ENCODE data around the gene DACH1. TPM values are rescaled to one million over a fixed set of nuclear protein-coding genes. Genes with fewer than 3 reads are reported as not detected.
"Not testable (repeated sequence)": the region's sequence is repeated elsewhere in the genome, so short reads cannot be mapped to it uniquely, and the experiment has no call there.

DACH1 gene
- 11.0 TPM for total RNA-seq

DNA sequence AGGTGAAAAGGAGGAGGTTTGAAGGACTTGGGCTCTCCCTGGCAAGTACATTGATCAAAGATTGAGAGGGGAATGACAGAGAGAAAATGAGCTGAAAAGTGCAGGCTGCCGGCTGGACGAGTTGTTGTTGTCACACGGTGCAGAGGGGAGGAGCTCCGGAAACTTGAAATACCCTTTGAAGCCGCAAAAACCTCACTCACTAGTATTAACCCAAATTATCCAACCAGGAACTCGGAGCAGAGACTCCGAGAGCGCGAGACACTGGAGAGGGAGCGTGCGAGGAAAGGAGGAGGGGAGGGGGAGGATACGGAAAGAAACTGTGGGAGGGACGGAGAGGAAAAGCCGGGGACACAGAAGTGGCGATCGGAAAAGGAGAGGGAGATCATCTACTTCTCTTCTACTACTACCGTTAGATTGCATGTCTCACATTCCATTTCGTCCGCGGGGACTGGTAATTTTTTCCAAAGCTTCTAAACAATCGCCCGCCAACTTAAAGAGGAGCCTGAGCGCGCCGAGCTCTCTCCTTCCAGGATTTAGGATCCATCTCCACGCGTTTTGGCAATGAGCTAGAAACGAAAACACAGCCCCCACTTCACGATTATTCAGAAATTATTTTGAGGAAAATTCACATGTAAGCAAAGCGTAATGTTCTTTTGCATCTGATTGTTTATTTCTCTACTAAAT, at the start of gene DACH1:
Gene DACH1 (minus strand): TSS at position 74 of the 684 bp plus-strand sequence.
- DNase-seq, result peak; percentile 86

DNA sequence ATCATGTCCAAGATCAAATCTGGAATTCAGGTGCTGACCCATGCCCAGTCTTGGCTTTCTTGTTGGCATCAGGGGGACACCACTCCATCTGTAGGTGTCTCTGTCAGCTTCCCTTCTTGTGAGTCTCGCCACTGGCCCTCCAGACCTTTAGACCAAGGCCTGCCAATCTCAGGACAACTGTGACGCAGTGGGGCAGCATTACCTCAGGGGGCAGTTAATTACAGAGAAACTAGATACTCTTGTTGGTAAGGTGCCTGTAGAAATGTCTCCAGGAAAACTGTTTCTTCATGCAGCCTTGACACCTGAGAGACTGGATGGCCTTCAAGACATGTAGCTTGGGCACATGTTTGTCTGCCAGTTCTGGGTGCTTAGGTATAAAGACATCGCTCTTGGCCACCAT, 46.7 kb upstream of the DACH1 start:
- no peak for DNase-seq

DNA sequence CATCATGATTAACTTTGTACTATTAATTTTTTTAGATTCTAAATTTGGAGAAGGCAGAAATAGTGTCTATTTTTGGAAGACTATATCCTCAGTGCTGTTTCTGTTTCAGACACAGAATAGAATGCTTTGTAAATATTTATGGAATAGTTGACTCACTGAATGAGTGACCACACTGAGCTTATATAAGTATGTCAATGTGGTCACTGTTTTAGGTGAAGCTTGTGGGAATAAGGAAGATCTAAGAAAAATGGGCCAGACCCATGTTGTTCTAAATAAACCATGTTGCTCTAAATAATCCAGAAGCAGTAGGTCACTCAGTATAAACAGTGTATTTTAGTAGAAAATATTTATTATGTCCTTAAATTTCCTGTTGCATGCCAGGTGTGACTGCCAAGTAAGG, 45.5 kb upstream of the DACH1 start:
- no peak for DNase-seq

DNA sequence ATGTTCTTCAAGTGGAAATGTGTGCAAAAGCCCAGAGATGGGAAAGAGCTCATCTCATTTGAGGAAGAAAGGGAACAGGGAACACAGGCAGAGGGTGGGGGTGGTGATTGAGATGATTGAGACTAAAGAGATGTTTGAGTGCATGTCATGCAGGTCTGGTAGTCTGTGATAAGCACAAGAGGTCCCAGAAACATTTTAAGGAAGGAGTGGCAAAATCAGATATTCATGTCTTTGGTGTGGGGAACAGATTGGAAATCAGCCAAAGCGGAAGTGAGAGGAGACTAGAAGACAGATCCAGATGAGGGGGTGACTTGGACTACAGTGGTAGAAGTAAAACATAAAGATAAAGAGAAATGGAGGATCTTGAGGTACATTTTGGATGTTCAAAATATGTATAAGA, 39.4 kb upstream of the DACH1 start:
- DNase-seq, result no peak

DNA sequence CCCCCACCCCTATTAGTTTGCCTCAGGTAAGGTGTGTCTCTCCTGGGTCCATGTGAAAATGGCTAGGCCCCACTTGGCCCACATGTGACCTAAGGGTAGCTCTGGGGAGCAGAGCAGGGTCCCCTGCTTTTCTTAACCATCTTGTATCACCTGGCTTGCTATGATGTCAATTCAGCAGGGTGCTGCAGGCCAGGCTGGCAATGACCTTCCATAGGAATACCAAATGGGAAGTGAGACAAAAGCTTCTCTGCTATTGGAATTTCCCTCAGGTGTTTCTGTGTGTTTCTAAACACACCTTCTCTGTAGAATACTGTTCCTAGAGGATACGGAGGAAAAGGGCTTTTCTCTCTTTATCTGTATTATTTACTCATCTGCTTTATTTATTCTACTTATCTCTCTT, 35.7 kb upstream of the DACH1 start:
- DNase-seq, result no peak

DNA sequence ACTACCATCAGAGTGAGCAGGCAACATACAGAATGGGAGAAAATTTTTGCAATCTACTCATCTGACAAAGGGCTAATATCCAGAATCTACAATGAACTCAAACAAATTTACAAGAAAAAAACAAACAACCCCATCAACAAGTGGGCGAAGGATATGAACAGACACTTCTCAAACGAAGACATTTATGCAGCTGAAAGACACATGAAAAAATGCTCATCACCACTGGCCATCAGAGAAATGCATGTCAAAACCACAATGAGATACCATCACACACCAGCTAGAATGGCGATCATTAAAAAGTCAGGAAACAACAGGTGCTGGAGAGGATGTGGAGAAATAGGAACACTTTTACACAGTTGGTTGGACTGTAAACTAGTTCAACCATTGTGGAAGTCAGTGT, 26.5 kb upstream of the DACH1 start:
- DNase-seq, result not testable (repeated sequence)

DNA sequence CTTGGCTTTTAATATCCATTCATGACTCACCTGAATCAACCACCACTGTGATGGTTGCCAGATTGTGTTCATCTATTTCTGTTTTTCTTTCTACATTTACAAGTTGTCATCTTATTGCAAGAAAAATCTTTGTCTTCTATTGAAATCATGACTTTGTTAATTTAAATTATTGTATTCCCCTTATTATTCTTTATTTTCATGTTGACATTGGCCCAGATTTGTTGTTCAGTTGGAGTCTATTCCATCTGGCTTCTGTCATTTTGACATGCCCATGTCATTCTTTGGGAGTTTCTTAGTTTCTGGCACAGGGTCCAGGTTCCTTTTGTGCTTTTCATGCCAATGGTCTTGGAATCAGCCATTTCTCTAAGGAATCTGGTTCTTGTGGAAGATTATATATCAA, 19.9 kb upstream of the DACH1 start:
- DNase-seq, result no peak

DNA sequence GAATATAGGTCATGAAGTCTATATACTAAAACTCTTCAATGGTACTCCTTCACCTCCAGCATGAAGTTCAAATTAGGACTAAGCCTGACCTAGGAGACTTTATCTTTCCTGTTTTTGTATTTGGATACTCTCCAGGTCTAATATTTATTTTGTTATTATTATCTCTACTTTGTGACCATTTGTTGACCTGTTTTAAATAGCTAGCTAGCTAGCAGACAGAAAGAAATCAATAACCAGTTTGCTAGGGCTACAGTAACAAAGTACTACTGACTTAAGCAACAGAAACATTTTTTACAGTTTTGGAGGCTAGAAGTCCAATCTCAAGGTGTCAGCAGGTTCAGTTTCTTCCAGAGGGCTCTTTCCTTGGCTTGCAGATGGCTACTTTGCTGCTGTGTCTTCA, 15.1 kb upstream of the DACH1 start:
- no peak for DNase-seq

DNA sequence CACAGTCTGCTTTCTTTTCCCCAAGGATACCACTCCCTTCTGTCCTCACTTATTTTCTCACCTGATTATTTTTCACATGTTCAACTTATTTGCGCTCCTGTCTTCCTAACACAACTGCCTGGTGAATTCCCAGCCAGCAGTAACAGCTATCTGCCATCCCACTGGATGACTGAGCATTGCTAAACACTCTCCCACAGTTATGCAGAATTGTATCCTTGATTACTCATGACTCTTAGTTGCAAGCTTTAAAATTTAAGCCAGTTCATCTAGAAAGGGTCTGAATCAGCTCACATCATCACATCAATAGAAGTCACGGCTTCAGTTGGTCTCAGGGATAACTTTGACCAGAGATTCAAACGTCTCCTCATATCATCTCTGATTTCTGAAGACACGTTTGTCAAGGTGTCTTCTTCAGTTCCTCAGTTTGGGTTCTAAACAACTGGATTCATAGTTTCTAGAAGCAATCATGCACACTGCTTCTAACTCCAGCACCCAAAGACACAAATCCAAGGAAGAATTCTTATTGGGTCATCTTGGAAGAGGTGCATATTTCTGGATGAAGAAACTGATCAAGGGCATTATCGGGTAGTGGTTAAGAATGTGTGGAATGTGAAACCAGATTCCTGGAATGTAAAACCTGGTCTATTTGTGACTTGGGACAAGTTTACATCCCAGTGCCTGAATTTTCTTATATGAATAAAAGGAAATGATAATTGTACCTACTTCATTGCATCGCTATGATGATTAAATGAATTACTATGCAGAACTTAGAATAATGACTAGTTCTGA, 13.9 kb upstream of the DACH1 start:
- no peak for DNase-seq

DNA sequence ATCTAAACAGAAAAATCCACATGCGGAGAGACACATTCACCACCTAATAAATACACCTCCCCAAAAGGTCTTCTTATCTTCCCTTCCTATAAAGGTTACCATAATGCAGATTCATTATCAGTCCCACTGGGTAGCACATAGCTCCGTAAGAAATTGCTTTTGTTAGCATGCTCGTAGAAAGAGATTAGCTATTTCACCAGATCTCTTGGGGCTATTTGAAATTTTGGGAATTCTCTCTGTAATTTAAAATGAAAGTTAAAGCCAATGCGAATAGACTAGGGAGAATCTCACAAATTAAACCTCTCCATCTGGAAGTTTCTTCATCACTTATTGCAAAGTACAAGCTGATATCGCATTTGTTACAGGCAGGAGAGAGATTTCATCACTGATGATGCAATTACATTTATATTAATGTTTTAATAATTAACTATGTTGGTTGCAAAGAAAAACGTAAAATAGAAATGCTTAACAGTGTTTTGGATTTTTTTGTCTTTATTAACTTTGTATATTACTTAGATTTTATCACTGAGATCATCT, 12.9 kb upstream of the DACH1 start:
- DNase-seq, result no peak

DNA sequence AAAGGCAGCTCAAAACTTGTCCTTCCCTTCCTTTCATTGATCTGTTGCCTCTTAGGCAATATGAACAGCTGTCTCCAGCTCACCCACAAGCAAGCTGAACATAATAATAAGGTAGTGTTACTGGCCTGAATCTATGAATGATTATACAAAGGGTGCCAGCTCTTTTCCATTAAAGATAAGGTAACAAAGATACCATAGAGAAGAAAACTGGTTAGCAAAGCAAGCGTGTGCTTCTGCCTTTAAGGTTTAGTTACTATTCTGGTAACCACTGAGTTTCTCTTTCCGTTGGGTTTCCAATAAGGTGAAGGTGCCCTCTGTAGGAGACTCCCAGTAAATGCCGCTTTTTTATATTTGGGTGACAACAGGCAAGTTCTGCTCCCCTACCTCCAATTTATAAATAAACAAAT, 12.1 kb upstream of the DACH1 start:
- peak; percentile 64 for DNase-seq

DNA sequence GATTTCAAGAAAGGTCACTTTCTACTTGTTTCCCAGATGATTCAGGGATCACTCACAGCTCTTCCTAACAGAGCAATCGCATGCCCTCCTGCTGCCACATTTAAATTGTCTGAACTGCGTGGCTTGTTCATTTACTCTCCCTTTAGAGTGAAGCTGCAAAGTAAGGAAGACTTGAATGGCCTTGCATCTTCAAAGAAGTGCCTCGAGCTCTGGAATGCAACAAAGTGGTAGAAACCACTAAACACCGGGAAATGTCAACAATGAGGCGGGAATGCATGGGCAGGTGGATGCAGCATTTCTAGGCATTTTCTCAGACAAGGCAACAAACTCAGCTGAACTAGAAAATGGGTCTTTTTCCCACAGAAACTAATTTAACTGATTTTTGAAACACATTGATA, 10.3 kb upstream of the DACH1 start:
- no peak for DNase-seq

DNA sequence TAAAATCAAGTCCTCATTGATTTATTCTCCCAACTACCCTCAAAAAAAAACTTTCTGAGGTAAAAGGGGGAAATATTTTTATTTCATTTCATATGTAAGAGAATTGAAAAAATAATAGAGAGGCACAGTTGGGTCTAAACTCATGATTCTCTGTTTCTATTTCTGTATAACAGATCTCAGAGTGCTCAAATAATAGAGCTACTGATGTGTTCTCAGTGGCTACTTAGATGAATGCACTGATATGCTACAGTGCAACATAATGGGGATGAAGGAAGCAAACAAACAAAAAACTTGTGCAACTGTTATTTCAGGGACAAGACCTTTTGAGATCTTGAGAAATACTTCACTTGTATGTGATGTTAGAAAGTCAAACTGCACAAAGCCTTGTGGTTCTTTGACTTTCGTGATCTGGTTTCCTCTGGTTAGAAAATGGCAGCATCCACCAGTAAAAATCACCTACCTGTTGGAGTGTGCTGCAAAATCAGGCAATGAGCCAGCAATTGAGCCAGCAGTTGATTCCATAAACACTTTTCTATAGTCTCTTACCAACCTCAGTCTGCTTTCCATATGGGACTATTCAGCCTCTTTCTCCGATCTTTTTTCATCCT, 9.7 kb upstream of the DACH1 start:
- no peak for DNase-seq

DNA sequence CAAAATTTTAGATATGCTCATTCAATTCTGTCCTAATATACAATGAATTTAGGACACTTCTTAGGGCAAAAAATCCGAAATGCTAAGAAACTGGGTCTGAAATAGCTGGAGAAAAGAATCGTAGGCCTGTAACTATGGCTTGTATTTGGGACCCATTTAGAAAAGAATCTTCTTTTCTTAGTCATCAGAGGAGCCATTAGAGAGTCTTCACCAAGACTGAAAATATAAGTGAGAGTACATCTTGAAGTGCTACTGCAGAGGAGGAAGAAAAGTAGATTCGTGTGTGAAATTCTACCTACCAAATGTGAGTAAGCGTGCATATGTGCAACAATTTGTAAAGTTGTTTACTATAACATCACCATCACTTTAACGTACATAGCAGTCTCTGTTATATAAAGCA, 8.8 kb upstream of the DACH1 start:
- DNase-seq, result no peak

DNA sequence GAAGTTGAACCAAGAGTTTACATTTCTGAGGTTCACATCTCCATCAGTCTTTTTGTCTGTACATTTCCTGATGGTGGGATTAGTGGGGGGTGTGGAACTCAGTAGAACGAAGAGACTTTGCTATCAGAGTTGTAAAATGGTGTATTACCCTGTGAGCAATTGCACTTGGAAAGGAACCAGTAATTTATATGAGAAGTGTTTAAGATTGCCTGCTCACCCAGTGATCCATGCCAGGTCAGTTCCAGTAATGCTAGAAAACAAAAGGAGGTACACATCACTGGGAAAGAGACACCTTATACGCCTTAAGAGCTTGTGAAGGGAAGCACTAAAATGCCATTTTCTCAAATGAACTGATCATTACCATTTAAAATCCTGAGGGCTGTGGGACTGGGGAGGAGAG, 7.5 kb upstream of the DACH1 start:
- DNase-seq, result no peak

DNA sequence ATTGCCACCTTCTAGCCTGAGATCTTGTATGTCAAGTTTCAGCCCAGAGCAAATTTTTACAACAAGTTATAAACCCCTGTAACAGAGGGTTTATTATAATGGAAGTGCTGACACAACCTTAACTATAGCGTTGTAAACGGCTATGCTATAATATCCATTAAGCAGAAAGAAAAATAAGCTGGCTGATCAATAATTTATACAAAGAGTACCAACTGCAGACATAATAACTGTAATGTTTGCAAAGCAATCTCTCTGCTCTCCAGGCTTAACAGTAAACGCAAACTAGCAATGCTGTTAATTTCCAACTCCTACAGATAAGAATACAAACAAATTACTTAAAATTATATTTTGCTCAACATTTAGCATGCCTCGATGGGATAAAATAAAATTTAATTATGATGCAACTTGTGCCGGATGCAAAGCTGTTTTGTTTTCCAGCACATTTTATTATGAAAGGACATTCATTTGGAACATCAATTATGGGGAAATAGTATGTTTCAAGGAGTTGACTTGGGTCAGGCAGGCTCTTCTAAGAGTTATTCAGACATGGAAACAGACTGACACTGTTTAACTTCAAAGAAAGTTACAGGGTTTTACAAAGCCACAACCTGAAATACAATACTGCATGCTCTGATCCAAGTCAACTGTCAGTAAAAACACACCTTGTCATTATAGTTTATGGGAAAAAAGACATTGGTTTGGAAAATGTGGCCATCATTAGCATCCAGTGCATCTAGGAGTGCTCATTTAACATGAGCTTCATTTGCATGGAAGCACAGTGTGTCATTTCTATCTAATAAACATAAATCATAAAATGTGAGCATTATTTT, 6.6 kb upstream of the DACH1 start:
- no peak for DNase-seq

DNA sequence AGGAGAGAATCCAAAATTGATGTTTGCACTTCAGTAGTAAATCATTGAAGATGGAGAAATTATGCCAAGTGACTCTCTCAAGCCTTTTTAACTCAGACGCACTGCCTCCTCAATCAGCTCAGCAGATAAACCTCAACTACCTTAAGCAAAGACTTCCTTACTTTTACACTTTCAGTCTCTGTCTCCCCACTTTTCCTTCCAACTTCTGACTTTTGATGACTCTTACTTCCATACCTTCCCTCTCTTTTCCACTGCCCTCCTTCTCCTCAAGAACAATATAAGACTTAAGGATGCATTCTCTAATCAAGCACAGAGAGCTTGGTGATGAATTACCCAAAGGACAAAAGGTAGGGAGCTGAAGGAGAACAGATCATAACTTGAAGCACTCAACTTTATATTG, 4.8 kb upstream of the DACH1 start:
- no peak for DNase-seq

DNA sequence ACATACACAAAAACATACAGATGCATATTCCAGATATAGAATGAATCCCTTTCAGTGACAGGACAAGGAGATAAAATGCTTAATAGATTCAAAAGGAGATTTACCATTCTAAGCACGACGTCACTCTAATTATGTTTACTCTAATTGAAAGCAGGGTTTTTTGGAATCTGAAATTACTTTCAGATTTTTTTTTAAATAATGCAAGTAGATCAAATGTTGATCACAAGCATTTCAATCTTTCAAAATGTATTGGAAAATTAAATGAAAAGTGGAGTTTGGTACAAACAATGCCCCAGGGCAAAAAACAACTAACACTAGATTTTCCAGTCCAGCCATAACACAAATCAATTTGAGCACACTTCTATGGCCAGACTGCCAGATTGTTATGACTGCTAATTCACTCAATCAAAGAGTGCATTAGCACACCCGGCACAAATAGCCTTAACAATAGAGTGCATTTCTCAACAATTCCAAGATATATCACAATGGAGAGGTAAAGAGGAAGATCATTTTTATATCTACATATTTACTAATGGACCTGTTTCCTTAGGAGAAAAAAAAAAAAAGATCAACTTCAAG, 4.3 kb upstream of the DACH1 start:
- DNase-seq, result no peak

DNA sequence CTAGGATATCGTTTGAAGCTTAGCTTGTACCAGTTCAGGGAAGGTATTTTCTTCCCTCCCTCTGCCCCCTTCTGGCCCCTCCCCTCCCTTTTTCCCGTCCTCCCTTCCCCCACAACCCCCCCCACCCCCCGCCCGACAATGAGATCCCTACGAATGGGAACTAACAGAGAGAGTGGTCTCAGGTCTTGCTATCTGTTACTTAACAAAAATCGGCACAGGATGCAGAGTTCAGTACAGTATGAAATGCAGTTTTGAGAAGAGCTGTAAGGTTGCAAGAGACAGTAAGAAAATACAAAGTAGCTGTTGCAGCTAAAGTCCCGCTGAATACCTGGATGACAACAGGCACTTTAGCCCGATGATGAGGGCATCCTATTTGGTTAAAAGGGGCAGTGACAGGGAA, 3.1 kb upstream of the DACH1 start:
- no peak for DNase-seq

DNA sequence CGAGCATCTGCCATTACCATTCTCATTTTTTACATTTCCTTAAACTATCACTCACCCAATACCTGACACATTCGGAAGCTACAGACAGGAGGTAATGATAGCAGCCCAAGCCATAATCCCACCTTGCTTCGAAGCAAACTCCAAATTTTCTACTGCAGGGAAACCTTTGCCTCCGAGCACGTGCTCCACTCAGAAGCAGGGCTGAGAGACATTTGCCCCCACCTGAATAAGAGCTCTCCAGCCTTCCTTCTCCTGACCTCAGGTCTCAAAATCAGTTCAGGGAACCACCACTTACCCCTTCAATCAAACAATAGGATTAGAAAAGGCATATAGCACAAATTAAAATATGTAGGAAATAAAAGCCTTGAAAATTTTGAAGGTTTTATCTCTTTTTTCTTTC, 2.3 kb upstream of the DACH1 start:
- no peak for DNase-seq

DNA sequence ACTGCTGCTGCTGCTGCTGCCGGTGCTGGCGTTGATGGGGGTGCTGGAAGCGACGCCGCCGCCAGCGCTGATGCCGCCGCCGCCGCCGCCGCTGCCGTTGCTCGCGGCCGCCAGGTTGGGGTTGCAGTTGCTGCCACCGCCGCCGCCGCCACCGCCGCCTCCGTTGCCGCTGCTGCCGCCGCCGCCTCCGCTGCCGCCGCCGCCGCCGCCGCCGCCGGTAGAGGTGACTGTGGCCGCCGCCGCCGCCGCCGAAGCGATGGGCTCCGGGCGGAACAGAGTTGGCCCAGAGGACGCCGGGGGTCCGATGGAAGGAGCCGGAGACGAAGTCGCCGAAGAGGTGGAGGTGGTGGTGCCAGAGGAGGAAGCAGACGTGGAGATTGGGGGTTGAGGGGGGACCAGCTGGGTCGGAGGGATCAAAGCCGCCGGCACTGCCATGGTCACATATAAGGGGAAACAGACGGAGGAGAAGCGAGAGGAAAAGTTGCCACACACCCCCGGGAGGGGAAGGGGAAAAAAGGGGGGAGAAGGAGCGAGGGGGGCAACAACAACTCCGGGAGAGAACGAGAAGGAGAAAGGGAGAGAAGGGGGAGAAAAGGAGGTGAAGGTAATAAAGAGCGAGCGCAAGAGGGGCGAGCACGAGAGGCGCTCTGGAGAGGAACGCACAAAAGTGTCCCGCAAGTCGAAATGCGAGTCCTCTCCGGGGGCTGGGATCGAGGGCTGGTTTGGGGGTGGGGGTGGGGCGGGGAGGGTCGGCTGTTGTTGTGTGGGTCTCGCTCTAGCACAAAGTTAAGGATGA, 471 bp downstream of the DACH1 start:
- peak; percentile 43 for DNase-seq
